ENCODE data around the gene RBM17. TPM values are rescaled to one million over a fixed set of nuclear protein-coding genes. Genes with fewer than 3 reads are reported as not detected.
A peak's percentile ranks its signal among the peaks of the same experiment; 100 is the strongest.

Gene RBM17
- total RNA-seq, 2 experiments from 2014 or later: 213 to 217 TPM

DNA sequence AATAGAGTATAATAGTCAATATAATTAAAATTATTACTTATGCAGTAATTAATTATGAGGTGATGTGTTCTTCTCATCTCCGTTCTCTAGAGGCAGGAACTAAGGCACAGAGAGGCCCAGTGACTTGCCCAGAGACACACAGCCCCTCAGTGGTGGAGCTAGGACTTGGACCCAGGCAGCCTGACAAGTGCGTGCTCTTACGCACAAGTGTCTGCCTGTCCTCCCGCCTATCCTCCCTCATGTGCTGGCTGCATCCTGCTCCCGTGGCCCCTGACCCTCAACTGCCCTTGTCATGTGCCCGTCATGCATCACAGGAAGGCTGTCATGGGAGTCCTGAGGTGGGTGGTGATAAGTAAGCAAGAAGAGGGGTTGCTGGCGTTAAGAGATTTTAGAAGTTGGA lies 41.0 kb upstream of the RBM17 start:
- peak; percentile 20 for DNase-seq
- H3K36me3 Mint-ChIP-seq (ENCODE audit: low read depth): peaks cover 87% of the 10 kb centered on the region
- no peak for ATAC-seq
- peak overlapping the region; percentile 64 for H3K27ac Mint-ChIP-seq
- H3K4me1 Mint-ChIP-seq (ENCODE audit: low read depth): peaks cover 91% of the 10 kb centered on the region
- peak overlapping the region; percentile 16 for H3K4me3 Mint-ChIP-seq
- no peaks in the 10 kb centered on the region for H3K27me3 Mint-ChIP-seq (ENCODE audit: low read depth)
- no peaks in the 10 kb centered on the region for H3K9me3 Mint-ChIP-seq (ENCODE audit: insufficient read depth)
- ChIA-PET CTCF (interaction anchor here (1.1 to 7.5 kb wide), 7 partner anchors 9 to 39 kb away, joined by 3 to 67 read pairs (median 34); no protein-coding TSS in a partner anchor), POLR2A (interaction anchor here (1.0 to 7.1 kb wide), 8 partner anchors 10 to 96 kb away, joined by 3 to 134 read pairs (median 7); partner anchors contain the start of gene IL2RA)

DNA sequence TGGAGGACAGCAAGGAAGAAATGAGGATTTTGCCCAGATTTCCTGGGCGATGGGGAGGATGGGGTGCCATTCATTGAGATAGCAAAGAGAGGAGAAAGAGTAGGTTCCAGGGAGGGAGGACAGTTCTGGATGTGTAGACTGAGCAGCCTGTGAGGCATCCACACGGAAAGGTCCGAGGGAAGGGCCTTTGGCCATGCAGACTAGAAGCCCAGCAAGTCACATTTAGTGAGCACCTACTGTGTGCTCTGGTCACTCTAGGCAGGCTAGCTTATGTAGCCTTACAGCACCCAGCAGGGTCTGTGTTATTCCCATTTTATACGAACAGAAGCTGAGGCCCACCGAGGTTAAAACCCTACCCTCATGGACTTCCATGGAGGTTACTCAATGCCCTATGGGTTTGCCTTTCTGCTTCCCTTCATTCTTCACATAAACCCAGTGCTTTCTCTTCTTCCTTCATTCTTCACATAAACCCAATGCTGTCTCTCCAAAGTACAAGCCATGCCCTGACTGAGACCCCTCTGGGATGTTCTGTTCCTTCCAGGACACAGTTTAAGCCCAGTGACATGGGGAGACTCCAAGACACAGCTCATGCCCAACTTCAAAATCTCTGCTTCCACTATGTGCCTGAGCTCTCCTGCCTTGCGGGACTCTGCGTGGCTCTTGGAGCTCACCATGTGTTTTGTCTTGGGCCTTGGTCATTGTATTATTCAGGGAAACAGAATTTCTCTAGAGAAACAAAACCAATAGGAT lies 40.4 kb upstream of the RBM17 start:
- H3K4me1 Mint-ChIP-seq (ENCODE audit: low read depth): peaks cover 90% of the 10 kb centered on the region
- peak overlapping the region; percentile 16 for H3K4me3 Mint-ChIP-seq
- peaks cover 85% of the 10 kb centered on the region for H3K36me3 Mint-ChIP-seq (ENCODE audit: low read depth)
- H3K27me3 Mint-ChIP-seq (ENCODE audit: low read depth): no peaks in the 10 kb centered on the region
- CTCF ChIA-PET: interaction anchor here (1.6 to 7.5 kb wide), 6 partner anchors 10 to 39 kb away, joined by 7 to 81 read pairs (median 48); no protein-coding TSS in a partner anchor
- POLR2A ChIA-PET: interaction anchor here (1.0 to 7.1 kb wide), 5 partner anchors 11 to 96 kb away, joined by 3 to 134 read pairs (median 35); partner anchors contain the start of gene IL2RA
- ATAC-seq (no peak), DNase-seq (peak; percentile 19)
- H3K27ac Mint-ChIP-seq: peak overlapping the region; percentile 64
- no peaks in the 10 kb centered on the region for H3K9me3 Mint-ChIP-seq (ENCODE audit: insufficient read depth)

DNA sequence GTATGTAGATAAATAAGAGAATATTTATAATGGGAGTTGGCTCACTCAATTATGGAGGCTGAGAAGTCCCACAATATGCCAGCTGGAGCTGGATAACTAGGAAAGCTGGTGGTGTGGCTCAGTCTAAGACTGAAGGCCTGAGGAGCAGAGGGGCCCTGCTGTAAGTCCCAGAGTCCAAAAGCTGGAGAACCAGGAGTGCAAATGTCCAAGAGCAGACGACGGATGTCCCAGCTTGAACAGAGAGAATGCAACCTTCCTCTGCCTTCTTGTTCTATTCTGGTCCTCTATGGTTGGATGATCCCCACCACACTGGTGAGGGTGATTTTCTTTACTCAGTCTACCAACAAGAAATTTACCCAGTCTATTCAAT lies 39.8 kb upstream of the RBM17 start:
- H3K36me3 Mint-ChIP-seq (ENCODE audit: low read depth): peaks cover 85% of the 10 kb centered on the region
- peaks cover 90% of the 10 kb centered on the region for H3K4me1 Mint-ChIP-seq (ENCODE audit: low read depth)
- ATAC-seq (no peak), DNase-seq (peak; percentile 20)
- peak overlapping the region; percentile 88 for H3K4me3 Mint-ChIP-seq
- no peaks in the 10 kb centered on the region for H3K9me3 Mint-ChIP-seq (ENCODE audit: insufficient read depth)
- H3K27me3 Mint-ChIP-seq (ENCODE audit: low read depth): no peaks in the 10 kb centered on the region
- ChIA-PET POLR2A (interaction anchor here (1.0 to 7.1 kb wide), 6 partner anchors 12 to 95 kb away, joined by 3 to 134 read pairs (median 22); partner anchors contain the start of gene IL2RA), CTCF (interaction anchor here (1.0 to 7.5 kb wide), 9 partner anchors 10 to 102 kb away, joined by 3 to 81 read pairs (median 36); no protein-coding TSS in a partner anchor)
- peak overlapping the region; percentile 98 for H3K27ac Mint-ChIP-seq

GRCh38 chr10:6050801-6051445 lies 37.9 kb upstream of the RBM17 start:
- H3K36me3 Mint-ChIP-seq (ENCODE audit: low read depth): peaks cover 80% of the 10 kb centered on the region
- POLR2A ChIA-PET: interaction anchor here (0.8 to 7.1 kb wide), 11 partner anchors 10 to 115 kb away, joined by 3 to 134 read pairs (median 9); partner anchors contain the start of gene IL2RA

GRCh38 chr10:6052247-6053221 lies 36.3 kb upstream of the RBM17 start:
- no peaks in the 10 kb centered on the region for H3K9me3 Mint-ChIP-seq (ENCODE audit: insufficient read depth)
- H3K36me3 Mint-ChIP-seq (ENCODE audit: low read depth): peaks cover 81% of the 10 kb centered on the region
- peak; percentile 52 for ATAC-seq
- H3K27ac Mint-ChIP-seq: peak overlapping the region; percentile 85
- H3K27me3 Mint-ChIP-seq (ENCODE audit: low read depth): no peaks in the 10 kb centered on the region
- H3K4me1 Mint-ChIP-seq (ENCODE audit: low read depth): peaks cover 87% of the 10 kb centered on the region
- ChIA-PET CTCF (interaction anchor here (0.9 to 7.5 kb wide), 12 partner anchors 9 to 39 kb away, joined by 3 to 81 read pairs (median 22); partner anchors contain the start of gene IL2RA), POLR2A (interaction anchor here (0.9 to 7.1 kb wide), 8 partner anchors 9 to 39 kb away, joined by 3 to 134 read pairs (median 6); partner anchors contain the start of gene IL2RA)
- peak overlapping the region; percentile 74 for H3K4me3 Mint-ChIP-seq
- peak; percentile 82 for DNase-seq

More at GRCh38 chr10:6050801-6051445, 37.9 kb upstream of the RBM17 start:
- Mint-ChIP-seq H3K4me1 (ENCODE audit: low read depth) (peaks cover 85% of the 10 kb centered on the region), H3K27me3 (ENCODE audit: low read depth) (no peaks in the 10 kb centered on the region), H3K27ac (peak overlapping the region; percentile 98), H3K9me3 (ENCODE audit: insufficient read depth) (no peaks in the 10 kb centered on the region), H3K4me3 (peak overlapping the region; percentile 88)
- CTCF ChIA-PET: interaction anchor here (0.8 to 7.5 kb wide), 19 partner anchors 9 to 364 kb away, joined by 3 to 81 read pairs (median 12); partner anchors contain the start of genes IL15RA and IL2RA
- ATAC-seq: peak; percentile 74
- peak; percentile 96 for DNase-seq

DNA sequence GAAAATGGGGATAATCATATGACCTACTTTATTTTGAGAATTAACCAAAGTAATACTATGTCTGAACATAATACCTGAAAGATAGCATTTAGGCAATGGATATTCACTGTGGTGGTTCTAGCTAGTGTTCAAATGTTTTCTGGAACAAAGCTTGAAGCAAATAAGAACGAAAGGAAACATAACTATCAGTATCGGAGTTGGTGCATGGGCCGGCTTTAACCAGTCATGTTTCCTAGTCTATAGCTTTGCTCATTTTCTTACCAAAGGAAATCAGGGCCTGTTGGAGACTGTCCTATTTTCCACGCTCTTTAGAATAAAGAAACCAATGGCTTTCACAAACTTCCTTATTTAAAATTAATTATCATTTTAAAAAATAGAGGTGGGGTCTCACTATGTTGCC lies 35.5 kb upstream of the RBM17 start:
- peaks cover 89% of the 10 kb centered on the region for H3K4me1 Mint-ChIP-seq (ENCODE audit: low read depth)
- H3K36me3 Mint-ChIP-seq (ENCODE audit: low read depth): peaks cover 83% of the 10 kb centered on the region
- CTCF ChIA-PET: interaction anchor here (0.9 to 7.5 kb wide), 9 partner anchors 8 to 39 kb away, joined by 3 to 81 read pairs (median 5); no protein-coding TSS in a partner anchor
- H3K9me3 Mint-ChIP-seq (ENCODE audit: insufficient read depth): no peaks in the 10 kb centered on the region
- POLR2A ChIA-PET: interaction anchor here (0.6 to 7.1 kb wide), 8 partner anchors 8 to 528 kb away, joined by 3 to 134 read pairs (median 4); partner anchors contain the start of gene IL2RA
- DNase-seq (peak; percentile 19), ATAC-seq (no peak)
- H3K27ac Mint-ChIP-seq: peak overlapping the region; percentile 85
- H3K27me3 Mint-ChIP-seq (ENCODE audit: low read depth): no peaks in the 10 kb centered on the region
- H3K4me3 Mint-ChIP-seq: peak overlapping the region; percentile 74

DNA sequence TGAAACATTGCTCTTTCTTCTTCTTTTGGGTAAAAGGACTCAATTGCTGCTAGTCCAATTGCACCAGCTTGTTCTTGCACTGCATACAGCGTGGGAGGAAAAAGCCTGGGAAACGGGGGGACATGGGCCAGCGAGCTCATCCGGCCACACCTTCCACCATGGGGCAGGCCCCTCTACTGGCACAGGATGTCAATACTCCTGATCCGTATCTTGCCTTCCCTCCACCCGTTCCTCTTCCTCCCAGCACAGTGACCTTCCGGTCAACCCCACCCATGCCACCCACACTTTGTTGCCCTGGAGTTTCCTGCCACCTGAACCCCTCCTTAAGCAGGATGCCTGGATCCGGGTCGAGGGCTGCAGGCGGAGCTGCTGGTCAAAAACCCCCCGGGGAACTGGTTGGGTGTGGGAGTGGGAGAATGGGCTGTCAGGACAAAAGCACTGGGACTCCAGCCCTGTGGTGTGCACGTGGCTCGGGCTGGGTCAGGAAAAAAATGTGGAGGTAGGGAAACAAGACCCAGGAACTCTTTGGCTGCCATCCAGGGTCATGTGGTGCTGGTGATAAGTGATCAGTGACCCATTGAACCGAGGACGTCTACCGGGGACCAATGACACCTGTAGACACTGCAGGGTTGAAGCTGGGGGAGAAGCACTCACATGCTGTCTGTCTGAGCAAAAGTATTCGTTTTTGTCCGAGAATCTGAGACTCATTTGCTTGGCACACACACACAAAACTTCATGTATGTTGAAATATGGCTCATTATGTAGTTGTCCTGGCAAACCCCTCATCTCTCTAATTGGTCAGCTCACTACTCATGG lies 34.8 kb upstream of the RBM17 start:
- ATAC-seq (no peak), DNase-seq (peak; percentile 26)
- Mint-ChIP-seq H3K27me3 (ENCODE audit: low read depth) (no peaks in the 10 kb centered on the region), H3K27ac (peak overlapping the region; percentile 79), H3K4me1 (ENCODE audit: low read depth) (peaks cover 89% of the 10 kb centered on the region), H3K4me3 (peak overlapping the region; percentile 57), H3K9me3 (ENCODE audit: insufficient read depth) (no peaks in the 10 kb centered on the region), H3K36me3 (ENCODE audit: low read depth) (peaks cover 84% of the 10 kb centered on the region)
- ChIA-PET POLR2A (interaction anchor here (0.6 to 7.1 kb wide), 7 partner anchors 7 to 528 kb away, joined by 3 to 134 read pairs (median 4); partner anchors contain the start of gene IL2RA), CTCF (interaction anchor here (0.9 to 7.5 kb wide), 10 partner anchors 7 to 40 kb away, joined by 3 to 81 read pairs (median 8); no protein-coding TSS in a partner anchor)

GRCh38 chr10:6054884-6055283 lies 34.0 kb upstream of the RBM17 start:
- peak overlapping the region; percentile 58 for H3K27ac Mint-ChIP-seq
- peak overlapping the region; percentile 47 for H3K4me3 Mint-ChIP-seq
- peaks cover 84% of the 10 kb centered on the region for H3K36me3 Mint-ChIP-seq (ENCODE audit: low read depth)
- H3K9me3 Mint-ChIP-seq (ENCODE audit: insufficient read depth): no peaks in the 10 kb centered on the region
- DNase-seq: peak; percentile 20
- ChIA-PET CTCF (interaction anchor here (2.0 to 7.5 kb wide), 4 partner anchors 13 to 35 kb away, joined by 5 to 81 read pairs (median 43); no protein-coding TSS in a partner anchor), POLR2A (interaction anchor here (7.1 kb wide), 1 partner anchor 15 kb away, joined by 134 read pairs; no protein-coding TSS in a partner anchor)
- peaks cover 87% of the 10 kb centered on the region for H3K4me1 Mint-ChIP-seq (ENCODE audit: low read depth)
- no peak for ATAC-seq
- no peaks in the 10 kb centered on the region for H3K27me3 Mint-ChIP-seq (ENCODE audit: low read depth)

DNA sequence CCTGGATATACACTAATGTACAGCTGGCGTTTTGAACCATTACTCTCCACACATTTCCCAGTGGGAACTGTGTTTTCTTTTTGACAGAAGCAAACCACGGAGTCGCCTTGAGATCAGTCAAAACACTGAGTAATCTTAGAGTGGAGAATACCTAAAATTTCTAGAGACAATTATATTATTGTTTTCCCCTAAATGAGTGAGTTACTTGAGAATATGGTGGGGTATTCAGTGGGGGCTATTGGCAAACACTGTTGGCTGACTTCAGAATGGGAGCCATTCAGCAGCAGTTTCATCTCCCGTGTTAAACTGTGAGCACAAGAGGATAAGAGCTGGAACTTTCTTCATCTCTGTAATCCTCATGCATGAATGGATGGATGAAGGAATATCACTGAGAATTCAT lies 32.9 kb upstream of the RBM17 start:
- DNase-seq: peak; percentile 18
- ChIA-PET CTCF (interaction anchor here (0.6 to 3.7 kb wide), 6 partner anchors 10 to 42 kb away, joined by 3 to 37 read pairs (median 18); no protein-coding TSS in a partner anchor), POLR2A (interaction anchor here (0.7 to 1.8 kb wide), 6 partner anchors 11 to 34 kb away, joined by 3 to 5 read pairs (median 3); no protein-coding TSS in a partner anchor)
- no peaks in the 10 kb centered on the region for H3K9me3 Mint-ChIP-seq (ENCODE audit: insufficient read depth)
- peaks cover 82% of the 10 kb centered on the region for H3K36me3 Mint-ChIP-seq (ENCODE audit: low read depth)
- ATAC-seq: no peak
- no peaks in the 10 kb centered on the region for H3K27me3 Mint-ChIP-seq (ENCODE audit: low read depth)
- peak overlapping the region; percentile 32 for H3K4me3 Mint-ChIP-seq
- peak overlapping the region; percentile 66 for H3K27ac Mint-ChIP-seq
- peaks cover 80% of the 10 kb centered on the region for H3K4me1 Mint-ChIP-seq (ENCODE audit: low read depth)

Data from activated CD8-positive, alpha-beta T cell treated with anti-CD3 and anti-CD28 coated beads, Interleukin-2, amount 10 ng/mL, durations not matched to agents 7 days and 5 days (primary cell).